NOMO-1 treated with DMSO at 0.1 percent for 48 hours (cell line): ENCODE data around the gene CD209.
A peak's percentile ranks its signal among the peaks of the same experiment; 100 is the strongest.

Source experiments
- DNase-seq: peaks from one replicate; lab custom pipeline; 2025; ENCODE audit not compliant: unreplicated experiment; lab: John Stamatoyannopoulos, UW

Gene CD209

DNA sequence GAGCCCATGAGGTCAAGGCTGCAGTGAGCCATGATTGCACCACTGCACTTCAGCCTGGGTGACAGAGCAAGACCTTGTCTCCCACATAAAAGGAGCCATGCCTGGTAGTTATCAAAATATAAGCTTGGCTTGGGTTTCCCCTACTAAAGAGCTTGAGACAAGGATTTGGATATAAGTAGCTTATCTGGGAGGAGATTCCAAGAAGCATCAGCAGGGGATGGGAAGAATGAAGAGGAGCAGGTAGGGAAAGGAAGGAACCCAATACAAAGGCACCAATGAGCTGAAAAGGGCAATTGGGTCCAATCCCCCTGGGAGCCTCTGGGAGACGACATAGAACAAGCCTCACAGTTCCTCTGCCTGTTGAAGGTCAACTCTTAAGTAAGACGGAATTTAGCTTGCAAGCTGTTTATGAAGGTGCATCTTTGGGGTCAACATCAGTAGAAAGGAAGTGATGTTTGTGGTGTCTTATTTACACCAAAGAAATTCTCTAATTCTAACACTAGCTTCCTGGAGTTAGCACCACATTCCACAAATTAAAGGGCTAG, 8.1 kb downstream of the CD209 start:
- no peak for DNase-seq

DNA sequence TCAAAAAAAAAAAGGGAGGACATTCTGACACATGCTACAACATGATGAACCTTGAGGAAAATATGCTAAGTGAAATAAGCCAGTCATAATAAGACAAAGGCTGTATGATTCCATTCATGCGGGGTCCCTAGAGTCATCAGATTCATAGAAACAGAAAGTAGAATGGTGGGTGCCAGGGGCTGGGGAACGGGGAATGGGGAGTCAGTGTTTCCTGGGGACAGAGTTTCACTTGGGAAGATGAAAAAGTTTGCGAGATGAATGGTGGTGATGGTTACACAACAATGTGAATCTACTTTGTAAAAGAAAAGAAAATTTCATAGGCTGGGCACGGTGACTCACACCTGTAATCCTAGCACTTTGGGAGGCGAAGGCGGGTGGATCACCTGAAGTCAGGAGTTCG, 9.3 kb downstream of the CD209 start:
- no peak for DNase-seq

DNA sequence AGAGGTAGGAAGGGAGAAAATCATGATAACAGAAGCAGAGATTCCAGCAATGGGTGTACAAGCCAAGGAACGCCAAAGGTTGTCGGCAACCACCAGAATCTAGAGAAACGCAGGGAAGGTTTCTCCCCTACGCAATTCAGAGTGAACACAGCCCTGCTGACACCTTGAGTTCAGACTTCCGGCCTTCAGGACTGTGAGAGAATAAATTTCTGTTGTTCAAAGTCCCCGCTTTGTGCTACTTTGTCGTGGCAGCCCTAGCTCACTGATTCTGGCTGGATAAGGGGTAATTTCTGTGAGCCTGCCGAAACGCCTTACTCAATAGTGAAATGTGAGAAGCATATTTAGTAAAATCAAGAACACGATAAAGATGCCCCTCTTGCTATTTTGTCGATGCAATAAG, 10.1 kb downstream of the CD209 start:
- DNase-seq, result no peak

DNA sequence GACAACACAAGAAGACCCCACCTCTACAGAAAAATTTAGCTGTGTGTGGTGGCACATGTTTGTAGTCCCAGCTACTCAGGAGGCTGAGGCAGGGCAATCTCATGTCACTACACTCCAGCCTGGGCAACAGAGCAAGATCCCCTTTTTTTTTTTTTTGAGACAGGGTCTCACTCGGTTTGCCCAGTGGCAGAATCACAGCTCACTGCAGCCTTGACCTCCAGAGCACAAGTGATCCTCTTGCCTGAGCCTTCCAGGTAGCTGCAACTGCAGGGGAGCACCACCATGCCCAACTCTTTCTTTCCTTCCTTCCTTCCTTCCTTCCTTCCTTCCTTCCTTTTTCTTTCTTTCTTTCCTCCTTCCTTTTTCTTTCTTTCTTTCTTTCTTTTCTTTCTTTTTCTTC, 11.2 kb downstream of the CD209 start:
- no peak for DNase-seq

DNA sequence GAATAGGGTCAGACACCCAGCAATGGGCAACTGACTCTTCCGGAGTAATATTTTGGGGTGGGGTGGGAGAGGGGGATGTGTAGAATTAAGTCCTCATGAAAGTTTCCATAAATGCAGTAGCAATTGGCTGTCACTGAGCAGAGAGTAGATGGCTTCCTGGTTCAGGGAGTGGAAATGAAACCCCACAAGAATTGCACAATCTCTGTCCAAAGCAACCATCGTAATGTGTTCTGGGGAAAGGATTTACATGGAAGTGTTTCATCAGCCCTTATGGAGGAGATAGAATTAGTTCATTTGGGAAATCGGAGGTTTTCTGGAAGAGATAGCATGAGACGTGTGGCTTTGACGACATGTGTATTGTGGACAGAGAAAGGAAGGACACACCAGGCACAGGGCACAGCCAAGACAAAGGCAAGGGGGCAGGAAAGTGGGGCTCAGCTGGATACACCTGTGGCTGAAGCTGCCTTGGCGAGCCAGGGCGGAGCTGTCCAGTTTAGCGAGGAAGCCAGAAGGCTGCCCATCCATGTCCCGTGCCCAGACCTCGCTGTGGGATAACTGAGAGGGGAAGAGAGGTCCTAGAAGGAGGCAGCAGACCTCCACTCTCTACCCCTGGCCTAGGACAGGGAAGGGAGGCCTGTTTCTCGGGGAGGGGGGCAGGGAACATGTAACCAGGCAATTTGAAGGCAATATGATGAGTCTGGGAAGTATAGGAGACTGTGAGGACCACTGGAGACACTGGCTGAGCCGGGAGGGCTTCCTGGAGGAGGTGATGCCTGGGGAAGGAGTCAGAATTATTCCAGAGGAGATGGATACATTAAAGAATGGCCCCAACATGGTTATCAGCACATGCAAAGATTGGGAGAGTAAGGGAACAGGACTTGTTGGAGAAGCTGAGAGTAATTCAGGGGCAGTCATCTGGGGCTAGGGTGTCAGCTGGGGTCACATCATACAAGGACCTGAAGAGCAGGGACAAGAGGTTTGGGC, 12.8 kb downstream of the CD209 start:
- DNase-seq, result peak; percentile 88

DNA sequence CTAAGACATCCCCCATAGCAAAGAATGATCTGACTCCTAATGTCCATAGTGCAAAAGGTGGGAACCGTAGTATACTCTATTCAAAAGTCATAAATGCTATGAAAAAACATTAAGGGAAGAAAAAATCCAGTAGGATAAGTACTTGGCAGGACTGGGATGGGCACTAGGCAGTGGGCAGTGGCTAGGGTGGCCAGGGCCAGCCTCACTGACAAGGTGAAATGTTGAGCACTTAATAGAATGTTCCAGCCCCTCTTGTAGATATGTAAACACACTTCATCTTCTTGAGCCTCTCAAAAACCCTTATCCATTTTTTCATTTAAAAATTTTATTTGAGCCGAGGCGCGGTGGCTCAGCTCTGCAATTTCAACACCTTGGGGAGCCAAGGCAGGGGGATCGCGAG, 14.0 kb downstream of the CD209 start:
- DNase-seq, result no peak

DNA sequence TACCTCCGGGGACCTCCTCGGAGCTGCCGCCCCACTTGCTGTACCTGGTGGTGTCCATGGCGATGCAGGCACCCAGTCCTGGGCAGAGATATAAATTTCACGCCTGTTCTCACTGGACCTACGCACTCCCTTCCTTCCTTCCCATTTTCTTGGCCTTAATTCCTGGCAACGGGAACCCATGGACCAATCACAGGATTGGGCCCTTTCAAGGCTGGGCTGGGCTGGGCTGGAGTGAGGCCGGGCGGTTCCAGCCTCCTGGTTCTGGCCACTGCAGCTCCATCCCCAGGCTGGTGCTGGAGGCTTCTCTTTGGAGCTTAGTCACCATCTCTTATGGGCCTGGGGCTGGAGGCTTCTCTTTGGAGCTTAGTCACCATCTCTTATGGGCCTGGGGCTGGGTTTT, 15.3 kb downstream of the CD209 start, which contains the start of gene CLEC4G:
CLEC4G (minus strand) TSS at position 66 of the 400 bp plus-strand sequence; CDS start at position 58, 8 bp downstream.
- no peak for DNase-seq

DNA sequence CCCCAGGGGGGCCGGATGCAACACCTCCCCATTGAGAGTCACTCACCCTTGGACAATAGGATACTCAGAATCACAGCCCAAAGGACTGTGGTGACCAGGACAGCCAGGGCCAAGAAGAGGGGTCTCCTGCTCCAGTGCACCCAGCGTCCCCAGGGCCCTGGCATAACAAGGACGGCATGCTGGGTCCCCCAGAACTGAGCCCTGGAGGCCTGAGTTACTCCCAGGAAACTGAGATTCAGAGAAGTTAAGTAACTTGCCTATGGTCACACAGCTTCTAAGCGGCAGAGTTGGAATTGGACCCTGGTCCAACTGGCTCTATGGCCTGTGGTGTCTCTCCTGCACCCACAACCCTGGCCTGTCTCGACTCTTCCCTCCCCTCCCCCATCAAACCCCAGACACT, 15.7 kb downstream of the CD209 start:
- DNase-seq, result no peak

DNA sequence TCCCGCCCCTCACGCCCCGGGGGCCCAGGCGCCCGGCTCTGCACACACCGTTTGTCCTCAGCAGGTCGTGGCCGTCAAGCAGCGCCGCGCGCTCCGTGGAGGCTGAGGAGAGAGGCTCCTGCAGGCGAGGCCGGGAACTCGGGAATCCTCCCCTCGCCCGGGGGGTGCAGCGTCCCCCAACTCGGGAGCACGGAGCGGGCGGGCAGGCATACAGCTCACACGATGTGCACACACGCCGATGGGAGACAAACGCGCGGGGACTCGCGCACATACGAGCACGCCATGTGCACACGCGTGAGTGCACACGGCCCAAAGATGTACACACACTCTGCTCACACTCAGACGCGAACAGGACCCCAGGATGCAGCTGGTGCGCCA, 16.1 kb downstream of the CD209 start:
- no peak for DNase-seq

DNA sequence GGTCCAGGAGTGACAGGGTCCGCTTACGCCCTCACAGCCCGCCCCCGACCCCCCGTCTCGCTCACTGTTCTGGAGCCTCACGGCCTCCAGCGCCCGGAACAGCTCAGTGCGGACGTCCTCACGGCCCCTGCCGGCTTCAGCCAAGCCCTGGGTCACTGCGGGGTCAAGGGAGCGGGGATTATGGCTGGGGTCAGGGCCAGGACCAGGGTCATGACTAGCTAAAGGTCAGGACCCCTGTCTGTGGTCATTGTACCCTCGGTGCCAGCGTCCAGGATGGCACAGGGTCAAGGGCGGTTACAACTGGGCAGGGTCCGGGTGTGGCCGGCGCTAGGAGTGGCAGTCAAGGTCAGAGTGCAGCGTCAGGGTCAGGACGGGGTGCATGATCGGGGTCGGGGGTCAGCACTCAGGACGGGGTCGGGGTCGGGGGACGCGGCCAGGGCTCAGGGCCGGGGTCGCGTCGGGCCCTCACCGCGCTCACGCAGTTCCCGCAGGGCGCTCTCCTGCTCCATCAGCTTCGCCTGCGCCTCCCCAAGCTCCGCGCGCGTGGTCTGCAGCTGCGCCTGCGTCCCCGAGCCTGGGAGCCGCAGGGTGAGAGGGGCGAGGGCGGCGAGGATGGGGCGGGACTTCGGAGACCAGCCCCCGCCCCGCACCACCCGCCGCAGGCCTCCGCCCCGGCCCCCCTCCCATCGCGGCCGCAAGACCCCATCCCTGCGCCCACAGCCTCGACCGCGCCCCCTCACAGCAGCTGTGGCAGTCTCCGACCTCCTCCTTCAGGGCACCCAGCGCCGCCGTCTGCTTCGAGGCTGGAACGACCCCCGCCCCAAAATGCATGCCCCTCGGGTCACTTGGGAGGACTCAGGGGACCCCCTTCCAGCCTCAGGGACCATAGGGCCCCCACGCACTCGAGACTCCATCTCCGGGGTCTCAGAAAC, 16.8 kb downstream of the CD209 start:
- DNase-seq, result no peak

DNA sequence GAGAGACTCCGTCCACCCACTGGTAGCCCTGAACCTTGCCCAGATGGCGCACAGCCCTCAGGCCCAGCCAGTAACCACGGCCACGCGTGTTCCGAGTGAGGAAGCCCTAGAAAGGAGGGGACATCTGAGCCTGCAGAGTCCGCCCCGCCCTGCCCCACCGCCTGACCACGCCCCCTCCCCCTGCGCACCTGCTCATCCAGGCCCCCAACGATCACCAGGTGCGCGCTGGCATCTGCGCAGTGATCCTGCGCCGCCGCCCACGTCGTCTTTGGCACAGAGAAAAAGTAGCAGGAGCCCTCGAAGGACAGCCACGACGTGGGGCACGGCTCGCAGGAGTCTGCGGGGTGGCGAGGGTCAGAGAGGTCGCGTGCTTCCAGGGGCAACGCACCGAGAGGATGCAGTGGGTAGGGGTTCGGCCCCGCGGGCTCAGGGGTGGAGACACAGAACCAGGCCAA, 17.5 kb downstream of the CD209 start:
- DNase-seq, result no peak

DNA sequence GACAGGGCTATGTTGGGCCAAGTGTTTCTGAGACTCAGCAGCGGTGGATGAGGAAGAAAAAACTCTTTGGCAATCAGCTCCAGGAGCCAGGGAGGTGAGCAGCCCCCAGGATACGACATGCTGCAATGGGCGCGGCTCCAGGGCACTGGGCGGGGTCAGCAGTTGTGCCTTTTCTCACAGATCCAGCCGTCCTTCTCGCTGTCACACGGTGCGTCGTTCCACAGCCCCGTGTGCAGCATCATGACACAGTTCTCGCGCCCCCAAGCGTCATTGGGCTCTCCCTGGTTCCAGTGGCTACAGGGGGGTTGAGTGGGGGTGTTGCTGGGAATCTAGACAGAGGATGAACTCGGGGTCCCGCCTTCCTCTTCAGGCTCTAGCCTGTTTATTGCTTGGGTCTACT, 18.1 kb downstream of the CD209 start:
- DNase-seq, result peak; percentile 5

DNA sequence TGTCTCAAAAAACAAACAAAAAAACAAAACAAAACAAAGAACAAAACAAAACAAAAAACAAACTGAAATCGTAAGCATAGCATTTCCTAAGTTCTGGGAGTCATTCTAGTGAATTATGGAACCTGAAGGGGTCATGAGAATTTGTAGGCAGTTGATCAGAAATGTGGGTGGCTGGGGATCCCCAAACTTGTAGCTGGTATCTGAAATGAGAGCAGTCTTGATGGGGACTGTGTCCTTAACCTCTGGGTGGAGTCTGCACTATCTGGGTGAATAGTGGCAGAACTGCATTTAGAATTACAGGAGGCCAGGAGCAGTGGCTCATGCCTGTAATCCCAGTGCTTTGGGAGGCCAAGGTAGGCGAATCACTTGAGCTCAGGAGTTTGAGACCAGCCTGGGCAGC, 21.5 kb downstream of the CD209 start:
- no peak for DNase-seq

DNA sequence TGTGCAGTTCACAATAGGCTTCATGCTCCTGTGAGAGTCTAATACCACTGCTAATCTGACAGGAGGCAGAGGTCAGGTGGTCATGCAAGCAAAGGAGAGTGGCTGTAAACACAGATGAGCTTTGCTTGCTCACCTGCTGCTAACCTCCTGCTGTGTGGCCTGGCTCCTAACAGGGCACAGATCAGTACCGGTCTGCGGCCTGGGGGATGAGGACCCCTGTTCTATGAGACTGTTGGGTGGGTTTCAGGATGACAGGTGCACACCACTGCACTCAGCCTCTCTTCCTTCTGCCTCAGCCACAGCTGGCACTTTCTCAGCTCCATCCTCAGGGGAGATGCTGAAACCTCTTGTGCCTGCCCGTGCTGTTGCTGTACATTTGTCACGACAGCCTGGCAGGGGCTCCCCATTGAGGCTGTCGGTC, 25.1 kb downstream of the CD209 start:
- DNase-seq, result no peak

DNA sequence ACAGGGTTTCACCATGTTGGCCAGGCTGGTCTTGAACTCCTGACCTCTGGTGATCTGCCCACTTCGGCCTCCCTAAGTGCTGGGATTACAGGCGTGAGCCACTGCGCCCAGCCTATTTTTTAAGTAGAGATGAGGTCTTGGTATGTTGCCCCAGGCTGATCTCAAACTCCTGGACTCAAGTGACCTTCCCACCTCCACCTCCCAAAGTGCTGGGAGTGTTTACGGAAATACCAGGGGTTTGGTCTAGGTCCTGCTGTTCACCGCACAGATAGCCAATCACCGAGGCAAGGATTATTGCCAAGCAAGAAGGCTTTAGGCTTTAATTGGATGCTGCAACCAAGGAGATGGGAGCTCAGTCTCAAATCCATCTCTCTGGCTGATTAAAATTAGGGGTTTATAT, 27.0 kb downstream of the CD209 start:
- DNase-seq, result no peak

DNA sequence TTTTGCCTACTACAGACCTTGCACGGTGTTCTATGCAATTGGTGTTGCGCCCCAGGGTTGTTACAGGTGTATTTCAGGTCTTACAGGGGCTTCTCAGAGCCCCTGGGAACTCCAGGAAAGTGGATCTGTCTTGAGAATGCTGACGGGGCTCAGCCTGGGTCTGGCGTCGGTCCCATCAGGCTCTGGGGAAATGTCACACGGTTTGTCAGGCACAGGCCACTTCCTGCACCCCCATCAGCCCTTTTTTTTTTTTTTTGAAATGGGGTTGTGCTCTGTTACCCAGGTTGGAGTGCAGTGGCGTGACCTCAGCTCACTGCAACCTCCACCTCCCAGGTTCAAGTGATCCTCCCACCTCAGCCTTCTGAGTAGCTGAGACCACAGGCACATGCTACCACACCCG, 28.7 kb downstream of the CD209 start:
- no peak for DNase-seq

DNA sequence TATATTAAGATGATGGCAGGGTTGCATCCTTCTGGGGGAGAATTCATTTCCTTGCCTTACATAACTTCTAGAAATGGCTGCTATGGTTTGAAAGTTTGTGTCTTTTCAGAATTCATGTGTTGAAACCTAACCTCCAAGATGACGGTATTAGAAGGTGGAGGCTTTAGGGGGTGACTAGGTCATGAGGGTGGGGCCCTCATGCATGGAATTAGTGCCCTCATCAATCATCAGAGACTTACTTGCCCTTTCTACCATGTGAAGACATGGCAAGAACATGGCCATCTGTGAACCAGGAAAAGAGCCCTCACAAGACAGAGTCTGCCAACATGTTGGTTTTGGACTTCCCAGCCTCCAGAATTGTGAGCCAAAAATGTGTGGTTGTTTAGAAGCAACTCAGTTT, 30.6 kb downstream of the CD209 start:
- DNase-seq, result no peak

DNA sequence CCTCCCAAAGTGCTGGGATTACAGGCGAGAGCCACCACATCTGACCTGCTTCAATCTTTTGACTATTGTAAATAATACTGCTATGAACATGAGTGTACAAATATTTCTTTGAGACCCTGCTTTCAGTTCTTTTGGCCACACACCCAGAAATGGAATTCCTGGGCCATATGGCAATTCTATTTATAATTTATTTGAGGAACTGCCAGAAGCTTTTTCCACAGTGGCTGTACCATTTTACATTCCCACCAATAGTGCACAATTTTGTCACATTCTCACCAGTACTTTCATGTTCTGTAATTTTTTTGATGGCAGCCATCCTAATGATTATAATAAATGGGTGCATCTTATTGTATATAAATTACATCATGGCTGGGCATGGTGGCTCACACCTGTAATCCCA, 31.7 kb downstream of the CD209 start:
- DNase-seq, result no peak

DNA sequence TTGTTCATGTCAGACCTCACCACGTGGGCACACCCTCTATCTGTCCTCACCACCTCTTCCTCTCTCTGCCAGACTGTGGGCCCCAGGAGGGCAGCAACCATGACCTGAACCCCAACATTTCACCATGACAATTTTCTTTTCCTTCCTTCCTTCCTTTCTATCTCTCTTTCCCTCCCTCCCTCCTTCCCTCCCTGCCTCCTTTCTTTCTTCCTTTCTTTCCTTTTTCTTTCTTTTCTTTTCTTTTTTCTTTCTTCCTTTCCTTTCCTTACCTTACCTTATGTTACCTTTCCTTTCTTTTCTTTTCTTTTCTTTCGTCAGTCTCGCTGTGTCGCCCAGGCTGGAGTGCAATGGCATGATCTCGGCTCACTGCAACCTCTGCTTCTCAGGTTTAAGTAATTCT, 36.7 kb downstream of the CD209 start:
- DNase-seq, result no peak

DNA sequence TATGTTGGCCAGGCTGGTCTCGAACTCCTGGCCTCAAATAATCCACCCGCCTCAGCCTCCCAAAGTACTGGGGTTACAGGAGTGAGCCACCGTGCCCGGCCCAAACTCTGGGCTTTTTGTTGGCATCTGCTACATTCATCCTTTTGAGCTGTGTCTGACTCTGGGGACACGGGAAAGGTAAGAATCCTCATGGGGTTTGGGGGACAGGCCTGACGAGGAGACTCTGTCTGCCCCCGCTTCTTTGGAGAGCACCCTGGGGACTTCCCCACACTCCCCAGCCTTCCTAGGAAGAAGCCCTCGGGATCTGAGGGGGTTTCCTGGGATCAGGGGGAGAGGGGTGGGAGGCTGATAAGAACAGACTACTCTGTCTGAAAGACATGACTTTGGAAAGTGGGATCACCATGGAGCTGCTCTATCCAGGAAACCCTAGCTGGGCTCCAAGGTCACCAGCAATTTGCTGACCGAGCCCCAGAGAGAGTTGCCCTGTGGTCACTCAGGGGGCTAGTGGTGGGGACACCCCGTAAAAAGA, 37.3 kb downstream of the CD209 start:
- no peak for DNase-seq

DNA sequence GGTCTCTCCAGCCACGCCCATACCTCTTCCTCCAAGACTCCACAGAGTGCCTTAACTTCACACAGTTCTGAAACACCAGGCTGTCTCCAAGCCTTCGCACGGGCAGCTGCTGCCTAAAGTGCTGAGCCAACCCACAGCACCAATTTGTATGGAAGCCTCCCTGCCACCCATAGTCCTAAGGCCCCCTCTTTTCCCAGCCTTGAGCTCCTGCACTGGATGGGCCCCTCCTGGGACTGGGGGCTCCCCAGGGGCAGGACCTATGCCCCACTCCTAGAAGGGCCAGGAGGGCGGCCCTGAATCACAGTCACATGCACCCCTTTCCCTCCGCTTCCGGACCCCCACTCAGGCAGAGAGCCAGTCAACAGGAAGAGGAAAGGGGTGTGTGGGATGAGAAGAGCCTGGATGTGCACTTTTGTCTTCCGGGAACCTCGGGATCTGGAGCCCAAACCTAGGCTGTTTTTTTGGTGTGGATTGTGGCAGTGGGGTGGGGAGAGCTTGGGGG, 40.3 kb downstream of the CD209 start:
- no peak for DNase-seq
